Mesodermal cell (in vitro differentiated cells): ENCODE data around the gene FAM217A. TPM values are rescaled to one million over a fixed set of nuclear protein-coding genes. Genes with fewer than 3 reads are reported as not detected.
"Not testable (repeated sequence)": the region's sequence is repeated elsewhere in the genome, so short reads cannot be mapped to it uniquely, and the experiment has no call there.

Experiments
- H3K27ac ChIP-seq: 2 replicates; pipeline ENCODE4 v1.7.0; 2013; ENCODE audit warnings: mild to moderate bottlenecking, low read depth, low read length, moderate library complexity; ENCODE audit not compliant: severe bottlenecking
- H3K36me3 ChIP-seq: 2 replicates; pipeline ENCODE4 v1.7.1; 2013; ENCODE audit warnings: mild to moderate bottlenecking, low read length, moderate library complexity; ENCODE audit not compliant: control insufficient read depth, insufficient read depth
- H3K4me1 ChIP-seq: one replicate; pipeline ENCODE4 v1.7.1; 2013; ENCODE audit warnings: mild to moderate bottlenecking, low read length; ENCODE audit not compliant: insufficient read depth, control insufficient read depth, poor library complexity, severe bottlenecking
- H3K4me3 ChIP-seq: 2 replicates; pipeline ENCODE4 v1.7.0; 2013; ENCODE audit warnings: low read length, control low read depth, mild to moderate bottlenecking; ENCODE audit not compliant: insufficient read depth, poor library complexity, severe bottlenecking; ENCODE audit errors: extremely low read depth
- H3K9me3 ChIP-seq: 2 replicates; pipeline ENCODE4 v1.7.1; 2013; ENCODE audit warnings: mild to moderate bottlenecking, low read length, moderate library complexity; ENCODE audit not compliant: control insufficient read depth
- WGBS, 2 experiments: methylation state at CpG; one replicate each; pipeline ENCODE4 v1.1.5; 2013; ENCODE audit warnings: missing lambda C conversion rate in 2 of 2; ENCODE audit not compliant: insufficient coverage in 2 of 2; 5-methylcytosine and 5-hydroxymethylcytosine counted together
- polyA plus RNA-seq, 2 experiments: library from polyadenylated mRNA; stranded (reverse); fragments of 50-300 nt; gene quantifications; one replicate each; pipeline ENCODE4 v1.2.3, GENCODE V29; 2013

FAM217A gene
- not detected for polyA plus RNA-seq (2013, experiment 1 of 2)
- polyA plus RNA-seq (2013, experiment 2 of 2) = not detected

- Histone ChIP-seq H3K27ac (no peak within 1 kb of the TSS), H3K4me3 (no peak within 1 kb of the TSS), H3K4me1 (no peaks in the 10 kb centered on the region), H3K9me3 (no peaks in the 10 kb centered on the region), H3K36me3 (no peaks in the 10 kb centered on the region)
- 95 to 97% methylated on average over 51 to 91 of the region's 91 CpGs for WGBS, 2 experiments
Measured at GRCh38 chr6:4078691-4079471, at the start of gene FAM217A. Gene FAM217A (minus strand): TSS chr6:4079137. CDS start chr6:4077414, 1,723 bp downstream.

- Histone ChIP-seq H3K4me3 (no peak overlapping the region), H3K36me3 (peaks cover 80% of the 10 kb centered on the region), H3K27ac (no peak overlapping the region), H3K4me1 (peaks cover 15% of the 10 kb centered on the region), H3K9me3 (peaks cover 14% of the 10 kb centered on the region)
- 45 to 54% methylated on average over 1 of the region's 1 CpG for WGBS, 2 experiments
Measured at GRCh38 chr6:4128072-4128471, 49.1 kb upstream of the FAM217A start.

GRCh38 chr6:4125933-4126864 is 47.3 kb upstream of the FAM217A start:
- Histone ChIP-seq H3K36me3 (peaks cover 77% of the 10 kb centered on the region), H3K27ac (peak overlapping the region; percentile 63), H3K4me1 (peaks cover 15% of the 10 kb centered on the region), H3K4me3 (no peak overlapping the region), H3K9me3 (no peaks in the 10 kb centered on the region)
- WGBS, 2 experiments = 90 to 100% methylated on average over 4 to 8 of the region's 8 CpGs

- Histone ChIP-seq H3K4me3 (no peak overlapping the region), H3K27ac (peak overlapping the region; percentile 11), H3K9me3 (no peaks in the 10 kb centered on the region), H3K36me3 (peaks cover 77% of the 10 kb centered on the region), H3K4me1 (peaks cover 15% of the 10 kb centered on the region)
- 93 to 94% methylated on average over 5 of the region's 5 CpGs for WGBS, 2 experiments
Measured at GRCh38 chr6:4125500-4125899, 46.6 kb upstream of the FAM217A start.

GRCh38 chr6:4124351-4124750 is 45.4 kb upstream of the FAM217A start:
- WGBS, 2 experiments = no CpG with 5 or more reads among the region's 1 CpG
- H3K27ac ChIP-seq = no peak overlapping the region
- H3K36me3 ChIP-seq = peaks cover 73% of the 10 kb centered on the region

GRCh38 chr6:4115741-4116140 is 36.8 kb upstream of the FAM217A start:
- WGBS, 2 experiments = 75 to 100% methylated on average over 1 to 2 of the region's 4 CpGs

More at GRCh38 chr6:4124351-4124750, 45.4 kb upstream of the FAM217A start:
- Histone ChIP-seq H3K4me1 (peaks cover 15% of the 10 kb centered on the region), H3K9me3 (no peaks in the 10 kb centered on the region), H3K4me3 (no peak overlapping the region)

GRCh38 chr6:4114123-4114522 is 35.2 kb upstream of the FAM217A start:
- Histone ChIP-seq H3K9me3 (peaks cover 5% of the 10 kb centered on the region), H3K4me3 (no peak overlapping the region), H3K36me3 (peaks cover 38% of the 10 kb centered on the region), H3K27ac (no peak overlapping the region), H3K4me1 (no peaks in the 10 kb centered on the region)
- WGBS, 2 experiments = 92 to 100% methylated on average over 1 to 2 of the region's 3 CpGs

More at GRCh38 chr6:4115741-4116140, 36.8 kb upstream of the FAM217A start:
- Histone ChIP-seq H3K27ac (no peak overlapping the region), H3K36me3 (peaks cover 50% of the 10 kb centered on the region), H3K4me3 (no peak overlapping the region), H3K4me1 (no peaks in the 10 kb centered on the region), H3K9me3 (peaks cover 5% of the 10 kb centered on the region)

GRCh38 chr6:4113649-4114048 is 34.7 kb upstream of the FAM217A start:
- Histone ChIP-seq H3K9me3 (peaks cover 5% of the 10 kb centered on the region), H3K27ac (no peak overlapping the region), H3K4me3 (no peak overlapping the region), H3K4me1 (no peaks in the 10 kb centered on the region), H3K36me3 (peaks cover 33% of the 10 kb centered on the region)

GRCh38 chr6:4112366-4112765 is 33.4 kb upstream of the FAM217A start:
- 87% methylated on average over 2 of the region's 3 CpGs; no CpG with 5 or more reads in 1 of the 2 experiments for WGBS, 2 experiments
- H3K27ac ChIP-seq = no peak overlapping the region
- H3K4me3 ChIP-seq = no peak overlapping the region
- H3K4me1 ChIP-seq = no peaks in the 10 kb centered on the region
- H3K36me3 ChIP-seq = peaks cover 29% of the 10 kb centered on the region
- peaks cover 5% of the 10 kb centered on the region for H3K9me3 ChIP-seq

- not testable (repeated sequence) for H3K27ac ChIP-seq, H3K36me3 ChIP-seq, H3K4me1 ChIP-seq, H3K4me3 ChIP-seq, H3K9me3 ChIP-seq
- 100% methylated on average over 1 of the region's 4 CpGs; no CpG with 5 or more reads in 1 of the 2 experiments for WGBS, 2 experiments
Measured at GRCh38 chr6:4109363-4109815, 30.5 kb upstream of the FAM217A start.
